HG02623 (cell line): ENCODE data around the gene MAP3K20.
"Not testable (repeated sequence)": the region's sequence is repeated elsewhere in the genome, so short reads cannot be mapped to it uniquely, and the experiment has no call there.

Experiments
- ATAC-seq: cut with Tn5 transposase; IDR thresholded peaks from one replicate; pipeline ENCODE4 v1.9.1; 2021; ENCODE audit warnings: moderate library complexity; ENCODE audit not compliant: unreplicated experiment

MAP3K20 gene

GRCh38 chr2:173151671-173152401 lies 76.2 kb downstream of the MAP3K20 start:
- ATAC-seq = peak; percentile 58

GRCh38 chr2:173153301-173153885 lies 77.7 kb downstream of the MAP3K20 start:
- no peak for ATAC-seq

- ATAC-seq = no peak
These were observed 82.1 kb downstream of the MAP3K20 start for GRCh38 chr2:173157676-173158293.

GRCh38 chr2:173159791-173160463 lies 84.3 kb downstream of the MAP3K20 start:
- no peak for ATAC-seq

DNA sequence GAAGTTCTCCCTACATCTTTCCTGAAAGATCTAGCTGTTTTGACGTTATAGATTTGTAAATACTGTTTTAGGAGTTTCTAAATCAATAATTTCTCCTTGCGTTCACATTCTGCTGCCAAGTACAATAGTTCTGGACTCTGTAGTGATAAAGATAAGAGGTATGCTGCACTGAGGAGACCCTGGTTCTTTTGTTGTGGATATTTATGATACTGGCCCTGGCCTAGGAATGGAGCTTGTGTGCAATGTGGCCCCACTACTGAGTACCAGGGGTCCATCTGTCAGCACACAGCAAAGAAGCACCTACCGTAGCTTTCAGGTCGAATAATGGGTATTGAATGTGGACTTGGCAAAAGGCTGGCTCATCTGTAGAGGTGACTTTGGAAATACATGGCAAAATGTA lies 85.0 kb downstream of the MAP3K20 start:
- ATAC-seq = no peak

GRCh38 chr2:173161040-173161439 lies 85.4 kb downstream of the MAP3K20 start:
- no peak for ATAC-seq

GRCh38 chr2:173161507-173161906 lies 85.9 kb downstream of the MAP3K20 start:
- ATAC-seq = no peak

DNA sequence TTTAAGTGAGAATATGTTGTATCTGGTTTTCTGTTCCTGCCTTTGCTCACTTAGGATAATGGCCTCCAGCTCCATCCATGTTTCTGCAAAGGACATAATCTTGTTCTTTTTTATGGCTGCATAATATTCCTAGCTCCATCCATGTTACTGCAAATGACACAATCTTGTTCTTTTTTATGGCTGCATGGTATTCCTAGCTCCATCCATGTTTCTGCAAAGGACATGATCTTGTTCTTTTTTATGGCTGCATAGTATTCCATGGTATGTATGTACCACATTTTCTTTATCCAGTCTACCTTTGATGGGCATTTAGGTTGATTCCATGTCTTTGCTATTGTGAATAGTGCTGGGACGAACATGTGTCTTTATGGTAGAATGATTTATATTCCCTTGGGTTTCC lies 87.7 kb downstream of the MAP3K20 start:
- not testable (repeated sequence) for ATAC-seq

DNA sequence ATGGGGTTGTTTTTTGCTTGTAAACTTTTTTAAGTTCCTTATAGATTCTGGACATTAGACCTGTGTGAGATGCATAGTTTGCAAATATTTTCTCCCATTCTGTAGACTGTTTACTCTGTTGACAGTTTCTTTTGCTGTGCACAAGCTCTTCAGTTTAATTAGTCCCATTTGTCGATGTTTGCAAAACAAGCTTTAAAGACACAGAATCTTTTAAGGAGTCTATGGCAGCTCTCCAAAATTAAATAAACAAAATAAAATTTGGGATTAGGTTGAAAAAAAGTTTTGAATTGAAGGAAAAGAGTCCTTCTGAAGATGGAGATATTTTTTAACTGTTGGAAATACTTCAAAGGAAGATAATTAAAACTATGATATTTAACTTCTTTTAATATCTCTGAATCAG lies 88.8 kb downstream of the MAP3K20 start:
- no peak for ATAC-seq

DNA sequence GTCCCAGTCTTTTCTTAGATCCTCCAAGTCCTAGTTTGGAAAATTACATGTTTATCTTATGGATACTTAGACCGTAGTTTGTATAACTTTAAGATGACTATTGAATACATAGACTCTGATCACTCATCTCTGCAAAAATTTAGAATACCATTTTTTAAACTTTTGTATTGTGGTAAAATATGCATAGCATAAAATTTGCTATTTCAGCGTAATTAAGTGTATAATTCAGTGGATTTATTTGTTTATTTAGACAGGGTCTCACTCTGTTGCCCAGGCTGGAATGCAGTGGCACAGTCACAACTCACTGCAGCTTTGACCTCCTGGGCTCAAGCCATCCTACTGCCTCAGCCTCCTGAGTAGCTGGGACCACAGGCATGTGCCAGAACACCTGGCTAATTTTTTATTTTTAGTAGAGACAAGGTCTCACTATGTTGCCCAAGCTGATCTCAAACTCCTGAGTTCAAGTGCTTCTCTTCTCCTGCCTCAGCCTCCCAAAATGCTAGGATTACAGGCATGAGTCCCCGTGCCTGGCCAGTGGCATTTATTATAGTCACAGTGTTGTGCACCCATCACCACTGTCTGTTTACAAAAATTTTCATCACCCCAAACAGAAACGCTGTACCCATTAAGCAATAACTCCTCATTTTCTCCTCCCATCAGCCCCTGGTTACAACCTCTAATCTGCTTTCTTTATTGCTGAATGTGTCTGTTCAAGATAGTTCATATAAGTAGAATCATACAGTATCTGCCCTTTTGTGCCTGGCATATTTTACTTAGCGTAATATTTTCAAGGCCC lies 90.0 kb downstream of the MAP3K20 start:
- no peak for ATAC-seq

- no peak for ATAC-seq
These were observed 95.7 kb downstream of the MAP3K20 start for GRCh38 chr2:173171321-173171720.

DNA sequence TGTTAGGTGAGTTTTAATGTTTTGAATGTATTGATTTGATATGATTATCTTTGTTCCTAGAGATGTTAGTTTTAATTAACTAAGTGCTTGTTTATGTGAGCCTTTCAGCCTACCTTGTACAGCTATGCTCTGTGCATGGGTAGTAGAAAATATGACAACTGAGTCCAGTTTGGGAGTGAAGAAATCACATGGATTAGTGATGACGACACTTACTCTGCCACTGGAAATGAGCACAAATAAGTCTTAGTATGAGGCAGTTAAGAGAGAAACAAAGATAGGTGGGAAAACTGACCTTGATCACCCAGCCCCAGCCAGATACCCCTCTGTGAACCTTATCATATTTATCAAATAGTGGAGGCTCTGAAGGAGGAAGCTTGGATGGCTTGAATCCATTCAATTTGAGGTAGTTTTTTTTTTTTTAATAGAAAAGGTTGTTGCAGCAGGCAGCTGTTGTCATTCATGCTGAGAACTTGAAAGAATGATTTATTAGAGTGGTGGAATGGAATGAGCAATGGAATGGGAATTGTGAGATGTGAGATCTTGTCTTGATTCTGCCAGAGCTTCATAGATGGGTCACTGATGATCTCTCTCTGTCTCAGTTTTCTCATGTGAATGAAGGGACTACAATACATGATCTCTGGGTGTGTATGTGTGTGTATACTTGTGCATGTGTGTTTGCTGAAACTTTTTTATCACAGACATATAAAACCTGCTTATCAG lies 96.4 kb downstream of the MAP3K20 start:
- no peak for ATAC-seq

DNA sequence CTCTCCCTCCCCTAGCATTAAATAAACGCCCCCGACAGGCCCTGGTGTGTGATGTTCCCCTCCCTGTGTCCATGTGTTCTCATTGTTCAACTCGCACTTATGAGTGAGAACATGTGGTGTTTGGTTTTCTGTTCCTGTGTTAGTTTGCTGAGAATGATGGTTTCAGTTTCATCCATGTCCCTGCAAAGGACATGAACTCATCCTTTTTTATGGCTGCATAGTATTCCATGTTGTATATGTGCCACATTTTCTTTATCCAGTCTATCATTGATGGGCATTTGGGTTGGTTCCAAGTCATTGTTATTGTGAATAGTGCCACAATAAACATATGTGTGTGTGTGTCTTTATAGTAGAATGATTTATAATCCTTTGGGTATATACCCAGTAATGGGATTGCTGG lies 98.7 kb downstream of the MAP3K20 start:
- not testable (repeated sequence) for ATAC-seq

GRCh38 chr2:173175222-173175621 lies 99.6 kb downstream of the MAP3K20 start:
- no peak for ATAC-seq

- no peak for ATAC-seq
These were observed 106.3 kb downstream of the MAP3K20 start for GRCh38 chr2:173181982-173182381.

- no peak for ATAC-seq
These were observed 108.7 kb downstream of the MAP3K20 start for GRCh38 chr2:173184031-173185004.

DNA sequence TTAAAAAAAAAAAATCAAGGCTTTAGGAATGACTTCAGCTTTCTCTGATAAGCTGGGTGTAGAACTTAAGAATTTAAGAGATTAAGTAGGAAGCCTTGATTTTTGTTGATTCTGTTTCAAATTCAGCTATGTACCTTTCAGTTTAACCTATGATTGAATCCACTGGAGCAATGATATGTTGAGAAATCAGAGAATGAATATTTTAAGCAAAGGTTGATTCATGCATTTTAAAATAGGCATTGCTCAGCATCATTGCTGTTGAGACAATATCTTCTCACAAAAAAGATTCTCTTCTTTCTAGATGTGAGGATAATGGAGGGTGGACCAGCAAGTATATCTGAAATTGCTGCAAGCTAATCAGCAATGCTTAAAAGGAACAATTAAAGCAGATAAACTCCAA lies 109.8 kb downstream of the MAP3K20 start:
- ATAC-seq = no peak

DNA sequence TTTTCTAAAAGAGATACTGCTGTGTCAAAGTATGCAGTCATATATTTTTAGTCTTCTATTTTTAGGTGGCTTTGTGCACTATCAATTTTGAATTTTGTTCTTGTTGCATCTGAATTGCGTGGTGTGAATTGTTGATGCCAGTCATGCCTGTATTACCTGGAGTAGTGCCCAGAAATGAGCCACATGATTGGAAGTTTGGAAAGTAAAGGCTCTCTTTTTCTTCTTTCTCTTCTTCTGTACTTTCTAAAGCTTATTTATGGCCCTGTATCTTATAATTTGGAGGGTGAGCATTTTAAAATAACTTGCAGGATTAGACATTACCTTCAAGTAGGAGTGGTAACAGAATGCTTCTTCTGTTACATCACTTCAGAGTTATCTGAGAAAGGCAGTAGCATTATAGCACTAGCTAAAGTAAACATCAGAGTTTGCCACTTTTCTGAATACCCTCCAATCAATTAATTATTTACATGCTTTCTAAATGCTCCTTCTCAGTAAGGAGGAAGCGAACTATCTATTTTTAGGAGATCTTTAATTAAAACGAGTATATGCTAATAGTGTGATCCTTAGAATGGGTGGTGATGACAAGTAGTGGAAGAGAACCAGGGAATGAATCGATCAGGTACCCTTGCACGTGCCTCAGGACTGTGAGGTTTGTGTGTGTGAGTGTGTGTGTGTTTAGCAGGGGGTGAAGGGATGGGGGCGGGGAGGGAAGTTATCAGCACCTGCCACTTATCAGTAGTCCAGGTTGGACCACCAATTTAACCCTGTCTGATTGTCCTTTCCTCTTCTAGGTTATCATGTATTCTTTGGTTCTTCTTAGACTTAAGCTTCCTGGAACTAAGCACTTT lies 112.5 kb downstream of the MAP3K20 start:
- no peak for ATAC-seq
